PC-3 (cell line): ENCODE measurements around the gene HHATL. TPM values are rescaled to one million over a fixed set of nuclear protein-coding genes. Genes with fewer than 3 reads are reported as not detected.

ENCODE experiments used
- ATAC-seq: fragments of 200-7000 bp; cut with Tn5 transposase; 2 replicates; pipeline ENCODE4 v1.9.1; 2020; ENCODE audit warnings: mild to moderate bottlenecking, moderate library complexity
- BruUV-seq: library from RNA; stranded (reverse); fragments of 400-500 nt; replicated peaks from 2 replicates; lab custom pipeline; 2021; lab: Mats Ljungman, UMichigan
- CTCF ChIA-PET: fragments of 300-600 bp; sonication (Branson Sonifier 250); formaldehyde crosslinking; loops from one replicate; lab custom pipeline; 2022; ENCODE audit warnings: antibody characterized with exemption; lab: Charles Lee
- POLR2A ChIA-PET: fragments of 300-600 bp; sonication (Branson Sonifier 250); formaldehyde crosslinking; loops from one replicate; lab custom pipeline; 2022; ENCODE audit warnings: antibody characterized with exemption; ENCODE audit not compliant: unreplicated experiment; lab: Charles Lee
- DNase-seq: peaks from one replicate; pipeline ENCODE4 v3.0.0-alpha.2; 2015
- H2AFZ ChIP-seq: fragments of 300-600 bp; sonication (generic); 2 replicates; pipeline ENCODE4 v1.6.0; 2016; ENCODE audit warnings: antibody characterized with exemption, low read length
- H3F3A ChIP-seq: fragments of 300-600 bp; sonication (generic); one replicate; pipeline ENCODE4 v1.6.0; 2017; ENCODE audit warnings: antibody characterized with exemption, low read length, control low read depth, mild to moderate bottlenecking; ENCODE audit not compliant: unreplicated experiment
- H3K27ac ChIP-seq: fragments of 300-600 bp; sonication (generic); 2 replicates; pipeline ENCODE4 v1.5.1; 2016; ENCODE audit warnings: mild to moderate bottlenecking, low read length
- H3K27me3 ChIP-seq: fragments of 300-600 bp; sonication (generic); 2 replicates; pipeline ENCODE4 v1.6.1; 2016; ENCODE audit warnings: low read length, mixed read lengths
- H3K36me3 ChIP-seq: fragments of 300-600 bp; sonication (generic); 2 replicates; pipeline ENCODE4 v1.6.1; 2016; ENCODE audit warnings: low read depth, mixed run types, low read length, mixed read lengths
- H3K4me1 ChIP-seq: fragments of 300-600 bp; sonication (generic); 2 replicates; pipeline ENCODE4 v1.5.1; 2016; ENCODE audit warnings: low read length; ENCODE audit not compliant: insufficient read depth
- H3K4me2 ChIP-seq: fragments of 300-600 bp; sonication (generic); 2 replicates; pipeline ENCODE4 v1.6.0; 2016; ENCODE audit warnings: low read length
- H3K4me3 ChIP-seq: fragments of 300-600 bp; sonication (generic); 2 replicates; pipeline ENCODE4 v1.5.1; 2016; ENCODE audit warnings: mild to moderate bottlenecking, low read length, mixed read lengths
- H3K79me2 ChIP-seq: fragments of 300-600 bp; sonication (generic); 2 replicates; pipeline ENCODE4 v1.6.1; 2017; ENCODE audit warnings: low read length, mixed read lengths
- H3K9ac ChIP-seq: fragments of 300-600 bp; sonication (generic); 2 replicates; pipeline ENCODE4 v1.6.0; 2016; ENCODE audit warnings: mild to moderate bottlenecking, low read length
- H3K9me2 ChIP-seq: fragments of 300-600 bp; sonication (generic); replicated peaks from 2 replicates; pipeline ENCODE4 v1.6.1; 2016; ENCODE audit warnings: mixed run types, low read length, mixed read lengths
- H3K9me3 ChIP-seq: fragments of 300-600 bp; sonication (generic); 2 replicates; pipeline ENCODE4 v1.6.1; 2016; ENCODE audit warnings: low read length, mixed read lengths
- H4K20me1 ChIP-seq: fragments of 300-600 bp; sonication (generic); 2 replicates; pipeline ENCODE4 v1.6.1; 2016; ENCODE audit warnings: low read length, mixed read lengths
- EZH2 ChIP-seq: fragments of 300-600 bp; sonication (generic); IDR thresholded peaks from one replicate; pipeline ENCODE4 v1.6.1; 2017; ENCODE audit warnings: antibody characterized with exemption, mild to moderate bottlenecking, low read length; ENCODE audit not compliant: unreplicated experiment
- EZH2phosphoT487 ChIP-seq: fragments of 300-600 bp; sonication (generic); IDR thresholded peaks from 2 replicates; pipeline ENCODE4 v1.6.1; 2018; ENCODE audit warnings: mild to moderate bottlenecking, antibody characterized with exemption, low read length, borderline replicate concordance
- intact Hi-C: fragments of 100-400 bp; cut with micrococcal nuclease; formaldehyde crosslinking; loops from 2 replicates; pipeline ENCODE4 v1.9.0; 2023
- total RNA-seq: library from RNA; depleted of rRNA; stranded (reverse); fragments of >200 nt; gene quantifications from 2 replicates; pipeline ENCODE4 v1.2.3, GENCODE V29; 2014
- TF ChIP-seq, protein P1 (sequence below): fragments of 300-600 bp; sonication (generic); conservative IDR thresholded peaks from 2 replicates; pipeline ENCODE4 v1.5.1; 2017; ENCODE audit warnings: antibody characterized with exemption, low read depth, mild to moderate bottlenecking, low read length

HHATL gene
- total RNA-seq, 1 experiment from 2014 or later = not detected

DNA sequence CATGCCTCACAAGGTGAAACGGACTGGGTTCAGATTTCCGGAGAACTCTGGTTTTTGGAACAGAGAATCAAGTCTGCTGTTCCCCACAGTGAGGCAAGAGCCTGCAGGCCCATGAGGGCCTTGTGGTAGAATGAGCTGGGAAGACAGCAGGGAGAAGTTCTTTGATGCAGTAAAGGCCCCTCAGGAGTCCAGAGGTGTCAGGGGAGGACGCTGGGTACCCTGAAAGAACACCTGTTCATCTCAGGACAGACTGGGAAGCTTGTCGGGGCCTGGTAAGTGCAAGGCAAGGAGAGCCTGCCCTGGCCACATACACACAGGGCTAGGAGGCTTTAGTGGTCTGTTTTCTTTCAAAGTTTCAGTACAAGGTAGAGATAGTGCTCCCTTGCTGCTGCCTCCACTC lies 52.8 kb downstream of the HHATL start:
- ChIA-PET CTCF (no interaction called here), POLR2A (no interaction called here)
- Histone ChIP-seq H3K4me1 (peaks cover 28% of the 10 kb centered on the region), H3K27me3 (no peaks in the 10 kb centered on the region), H3K79me2 (0 out of 2 replicates have a peak, but pooled peaks cover 8% of the 10 kb centered on the region), H2AFZ (no peak overlapping the region), H3F3A (no peaks in the 10 kb centered on the region), H3K9ac (no peak overlapping the region), H3K9me3 (no peaks in the 10 kb centered on the region), H3K4me3 (no peak overlapping the region), H4K20me1 (no peaks in the 10 kb centered on the region), H3K4me2 (no peak overlapping the region), H3K9me2 (no peaks in the 10 kb centered on the region), H3K36me3 (peaks cover 30% of the 10 kb centered on the region), H3K27ac (no peak overlapping the region)
- intact Hi-C loops = no loop called here
- no TSS peak for BruUV-seq
- ATAC-seq (no peak), DNase-seq (no peak)
- TF ChIP-seq EZH2phosphoT487 (no peak), EZH2 (no peak)
- TF ChIP-seq, protein P1, sequence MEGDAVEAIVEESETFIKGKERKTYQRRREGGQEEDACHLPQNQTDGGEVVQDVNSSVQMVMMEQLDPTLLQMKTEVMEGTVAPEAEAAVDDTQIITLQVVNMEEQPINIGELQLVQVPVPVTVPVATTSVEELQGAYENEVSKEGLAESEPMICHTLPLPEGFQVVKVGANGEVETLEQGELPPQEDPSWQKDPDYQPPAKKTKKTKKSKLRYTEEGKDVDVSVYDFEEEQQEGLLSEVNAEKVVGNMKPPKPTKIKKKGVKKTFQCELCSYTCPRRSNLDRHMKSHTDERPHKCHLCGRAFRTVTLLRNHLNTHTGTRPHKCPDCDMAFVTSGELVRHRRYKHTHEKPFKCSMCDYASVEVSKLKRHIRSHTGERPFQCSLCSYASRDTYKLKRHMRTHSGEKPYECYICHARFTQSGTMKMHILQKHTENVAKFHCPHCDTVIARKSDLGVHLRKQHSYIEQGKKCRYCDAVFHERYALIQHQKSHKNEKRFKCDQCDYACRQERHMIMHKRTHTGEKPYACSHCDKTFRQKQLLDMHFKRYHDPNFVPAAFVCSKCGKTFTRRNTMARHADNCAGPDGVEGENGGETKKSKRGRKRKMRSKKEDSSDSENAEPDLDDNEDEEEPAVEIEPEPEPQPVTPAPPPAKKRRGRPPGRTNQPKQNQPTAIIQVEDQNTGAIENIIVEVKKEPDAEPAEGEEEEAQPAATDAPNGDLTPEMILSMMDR = no peak

DNA sequence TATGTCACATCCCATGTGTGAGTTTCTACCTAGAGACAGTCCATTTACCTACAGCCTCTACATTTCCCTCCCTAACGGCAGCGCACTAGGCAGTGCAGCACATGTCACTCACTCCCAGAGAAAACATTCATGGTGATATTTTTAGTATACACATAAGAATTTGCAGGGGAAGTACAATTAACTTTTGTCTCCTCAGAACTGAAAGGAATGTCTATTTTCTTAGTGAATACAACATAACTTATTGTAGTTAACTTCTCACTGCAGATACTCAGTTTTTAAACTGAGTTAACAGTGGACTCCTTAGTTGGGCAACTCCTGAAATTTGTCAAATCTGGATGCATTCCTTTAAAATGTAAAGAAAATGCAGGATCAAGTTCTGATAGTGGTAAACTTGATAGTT lies 53.6 kb downstream of the HHATL start:
- Histone ChIP-seq H3K9ac (no peak overlapping the region), H2AFZ (no peak overlapping the region), H3K9me2 (no peaks in the 10 kb centered on the region), H4K20me1 (no peaks in the 10 kb centered on the region), H3K4me3 (no peak overlapping the region), H3K27me3 (no peaks in the 10 kb centered on the region), H3K79me2 (0 out of 2 replicates have a peak, but pooled peaks cover 8% of the 10 kb centered on the region), H3K27ac (no peak overlapping the region), H3K36me3 (peaks cover 32% of the 10 kb centered on the region), H3K9me3 (no peaks in the 10 kb centered on the region), H3F3A (no peaks in the 10 kb centered on the region), H3K4me1 (peaks cover 28% of the 10 kb centered on the region), H3K4me2 (no peak overlapping the region)
- ChIA-PET CTCF (interaction anchor here (0.6 kb wide), 1 partner anchor 191 kb away, joined by 17 read pairs; no protein-coding TSS in a partner anchor), POLR2A (no interaction called here)
- no peak for TF ChIP-seq EZH2
- no peak for TF ChIP-seq EZH2phosphoT487
- TF ChIP-seq, protein P1 = no peak
- ATAC-seq (no peak), DNase-seq (no peak)
- BruUV-seq = no TSS peak
- intact Hi-C loops = no loop called here

DNA sequence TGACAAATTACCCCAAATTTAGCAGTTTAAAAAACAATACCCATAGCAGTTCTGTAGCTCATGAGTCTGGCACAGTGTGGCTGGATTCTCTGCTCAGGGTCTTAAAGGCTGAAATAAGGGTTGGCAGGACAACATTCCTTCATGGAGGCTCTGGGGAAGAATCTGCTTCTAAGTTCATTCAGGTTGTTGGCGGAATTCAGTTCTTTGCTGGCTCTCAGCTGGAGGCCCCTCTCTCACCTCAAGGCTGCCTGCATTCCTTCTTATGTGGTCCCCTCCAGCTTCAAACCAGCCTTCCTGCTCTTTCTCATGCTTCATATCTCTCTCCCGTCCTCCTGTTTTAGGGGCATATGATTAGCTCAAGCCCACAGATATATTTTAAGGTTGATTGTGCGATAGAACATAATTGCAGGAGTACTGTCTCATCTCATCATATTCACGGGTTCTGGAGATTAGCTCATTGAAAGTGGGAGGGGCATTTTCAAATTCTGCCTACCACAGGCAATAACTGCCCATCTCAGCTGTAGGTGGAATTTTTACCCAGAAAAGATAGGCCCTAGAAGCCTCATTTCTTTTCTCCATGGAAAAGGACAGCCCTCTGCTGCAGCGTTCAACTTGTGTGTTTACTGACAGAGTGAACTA lies 54.7 kb downstream of the HHATL start:
- intact Hi-C loops = no loop called here
- Histone ChIP-seq H3K27me3 (no peaks in the 10 kb centered on the region), H3K9me3 (no peaks in the 10 kb centered on the region), H3K9me2 (no peaks in the 10 kb centered on the region), H3K4me2 (no peak overlapping the region), H3K27ac (no peak overlapping the region), H3K79me2 (no peaks in the 10 kb centered on the region), H3K36me3 (peaks cover 42% of the 10 kb centered on the region), H3K4me3 (no peak overlapping the region), H3F3A (no peaks in the 10 kb centered on the region), H3K4me1 (peaks cover 19% of the 10 kb centered on the region), H4K20me1 (no peaks in the 10 kb centered on the region), H3K9ac (no peak overlapping the region), H2AFZ (no peak overlapping the region)
- BruUV-seq = no TSS peak
- DNase-seq (no peak), ATAC-seq (no peak)
- CTCF ChIA-PET = interaction anchor here (1.0 kb wide), 1 partner anchor 182 kb away, joined by 3 read pairs; no protein-coding TSS in a partner anchor
- TF ChIP-seq, protein P1 = no peak
- TF ChIP-seq EZH2 = no peak
- TF ChIP-seq EZH2phosphoT487 = no peak
- POLR2A ChIA-PET = interaction anchor here (0.5 kb wide), 1 partner anchor 45 kb away, joined by 20 read pairs; no protein-coding TSS in a partner anchor
